Hematopoietic multipotent progenitor cell treated with erythropoietin and hydrocortisone succinate and interleukin-3 and kit ligand, for 15 days (in vitro differentiated cells): ENCODE results near the gene BAHCC1.
A peak's percentile ranks its signal among the peaks of the same experiment; 100 is the strongest.

Experiments used
- DNase-seq: peaks from one replicate; pipeline ENCODE4 v3.0.0-alpha.2; 2015; ENCODE audit warnings: low spot score

Gene BAHCC1

DNA sequence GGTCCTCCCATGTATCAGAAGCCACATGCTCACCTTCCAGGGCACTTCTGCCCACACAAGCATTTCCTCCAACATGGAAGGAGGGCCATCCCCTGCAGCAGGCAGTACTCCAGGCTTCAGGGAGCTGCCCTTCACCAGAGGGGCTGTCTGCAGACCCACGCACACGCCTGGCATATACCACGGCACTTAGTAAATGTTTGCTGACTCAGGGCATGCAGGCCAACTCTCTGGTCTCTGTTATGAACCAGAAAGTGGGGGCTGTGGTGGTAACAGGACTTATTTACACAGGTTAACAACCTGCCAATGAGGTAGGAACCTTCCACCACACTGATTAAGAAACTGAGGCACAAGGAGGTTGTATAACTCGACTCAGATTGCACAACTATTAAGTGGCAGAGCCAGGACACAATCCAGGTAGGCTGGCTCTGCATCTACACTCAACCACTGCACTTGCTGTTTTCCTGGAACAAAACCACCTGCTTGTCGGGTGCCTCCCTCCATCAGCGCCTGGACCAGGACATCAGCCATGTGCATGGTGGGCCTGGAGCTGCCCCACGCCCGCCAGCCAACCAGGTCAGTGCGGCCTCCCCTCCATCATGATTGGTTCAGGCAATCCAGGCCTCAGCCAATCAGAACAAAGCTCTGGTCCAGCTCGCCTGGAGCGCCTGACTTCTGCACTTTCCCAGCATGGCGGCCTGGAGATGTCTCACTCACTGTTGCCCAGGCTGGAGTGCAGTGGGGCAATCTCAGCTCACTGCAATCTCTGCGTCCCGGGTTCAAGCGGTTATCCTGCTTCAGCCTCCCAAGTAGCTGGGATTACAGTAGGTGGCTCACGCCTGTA lies 98.2 kb downstream of the BAHCC1 start:
- no peak for DNase-seq

DNA sequence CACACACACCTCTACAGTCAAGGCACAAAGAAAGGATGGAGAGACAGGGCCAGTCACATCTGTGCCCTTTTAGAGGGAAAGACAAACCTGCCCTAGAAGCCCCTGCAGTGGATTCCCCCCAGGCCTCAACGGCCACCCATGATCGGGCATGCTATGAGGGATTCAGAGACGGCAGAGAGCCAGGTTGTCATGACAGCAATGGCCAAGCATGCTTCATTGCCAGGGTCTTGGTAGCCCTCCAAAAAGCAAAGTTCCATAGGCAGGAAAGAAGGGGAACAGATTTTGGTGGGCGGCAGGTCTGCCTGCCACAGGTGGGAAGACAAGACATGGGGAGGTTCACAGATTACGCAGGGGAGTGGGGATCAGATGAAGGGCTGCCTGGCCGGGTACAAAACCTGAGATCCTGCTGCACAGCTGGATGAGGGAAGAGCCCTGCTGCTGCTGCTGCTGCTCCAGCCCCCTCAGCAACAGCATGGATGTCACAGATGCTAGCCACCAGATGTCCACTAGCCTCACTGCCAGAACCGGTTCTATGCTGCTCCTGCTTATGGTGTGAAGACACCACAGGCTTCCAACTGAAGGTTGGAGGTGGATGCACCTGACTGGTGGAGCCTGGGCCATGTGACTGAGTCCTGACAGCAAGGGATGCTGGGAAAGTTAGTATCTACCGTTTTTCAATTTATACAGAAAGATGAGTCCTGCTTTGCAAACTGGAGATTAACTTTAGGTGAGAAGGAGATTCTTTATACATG lies 99.5 kb downstream of the BAHCC1 start:
- no peak for DNase-seq

DNA sequence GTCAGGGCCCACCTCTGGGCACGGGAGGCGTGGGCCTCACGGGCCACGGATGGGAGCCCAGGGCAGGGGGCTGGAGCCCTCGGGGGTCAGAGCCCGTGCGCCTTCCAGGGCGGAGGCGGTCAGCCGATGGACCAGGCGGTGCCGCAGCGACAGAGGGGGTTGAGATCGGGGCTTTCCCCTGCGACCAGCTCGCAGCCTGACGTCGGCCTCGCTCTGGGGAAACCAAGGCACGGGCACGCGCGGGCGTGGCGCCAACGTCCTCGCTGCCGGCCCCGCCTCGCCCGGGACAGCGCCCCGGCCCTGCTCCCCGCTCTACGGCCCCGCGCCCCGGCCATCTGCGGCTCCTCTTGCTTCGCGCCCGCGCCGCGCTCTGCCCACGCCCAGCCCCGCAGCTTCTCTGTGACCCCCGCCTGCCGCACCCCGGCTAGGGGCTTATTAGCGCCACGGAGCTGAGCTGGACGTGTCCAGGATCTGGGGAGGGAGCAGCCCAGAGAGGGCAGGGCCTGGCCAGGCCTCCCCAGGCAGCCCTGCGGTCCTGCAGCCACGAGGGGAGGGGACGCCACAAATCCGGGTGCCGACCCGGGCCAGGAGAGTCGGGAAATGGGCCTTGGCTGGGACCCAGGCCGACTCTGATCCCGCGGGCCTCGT lies 103.8 kb downstream of the BAHCC1 start:
- DNase-seq = no peak

DNA sequence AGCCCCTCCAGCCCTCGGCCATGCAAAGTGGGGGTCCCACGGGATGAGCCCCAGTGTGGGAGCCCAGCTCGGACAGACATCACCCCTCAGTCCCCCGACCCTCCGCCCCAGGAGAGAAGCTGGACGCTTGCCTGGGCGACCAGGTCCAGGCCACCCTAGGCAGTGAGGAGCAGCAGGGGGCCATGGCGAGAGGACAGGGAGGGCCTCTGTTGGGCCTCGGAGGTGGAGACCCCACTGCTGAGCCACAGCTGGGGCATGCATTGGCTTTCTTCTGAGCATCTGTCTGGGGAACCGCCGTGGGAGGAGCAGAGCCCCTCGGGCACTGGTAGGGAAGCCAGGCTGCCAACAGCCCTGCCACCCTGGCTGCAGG lies 104.3 kb downstream of the BAHCC1 start:
- DNase-seq = no peak

GRCh38 chr17:81500047-81500446 lies 104.8 kb downstream of the BAHCC1 start:
- no peak for DNase-seq

DNA sequence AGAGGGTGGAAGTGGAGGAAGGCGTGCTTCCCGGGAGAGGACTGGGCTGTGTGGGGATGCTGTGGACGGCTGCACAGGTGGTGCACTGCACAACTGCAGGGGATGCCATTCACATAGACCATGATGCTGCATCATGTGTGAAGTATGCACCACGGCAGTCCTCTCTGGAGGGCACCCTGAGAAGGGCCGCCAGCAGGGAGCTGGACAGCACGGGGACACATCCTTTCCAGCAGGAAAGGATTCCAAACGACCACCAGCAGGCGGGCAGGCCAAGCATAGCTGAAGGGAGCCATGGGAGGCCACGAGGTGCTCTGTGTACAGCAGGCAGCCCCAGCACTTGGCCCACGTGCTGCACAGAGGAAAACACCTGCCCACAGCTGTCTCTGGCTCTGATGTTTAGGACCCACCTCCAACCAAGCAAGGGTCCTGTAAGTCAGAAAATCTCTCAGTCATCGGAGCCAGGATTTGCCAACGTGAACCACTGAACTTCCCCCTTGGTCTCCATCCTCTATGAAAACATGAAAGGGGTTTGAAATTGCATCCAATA lies 107.3 kb downstream of the BAHCC1 start:
- no peak for DNase-seq

DNA sequence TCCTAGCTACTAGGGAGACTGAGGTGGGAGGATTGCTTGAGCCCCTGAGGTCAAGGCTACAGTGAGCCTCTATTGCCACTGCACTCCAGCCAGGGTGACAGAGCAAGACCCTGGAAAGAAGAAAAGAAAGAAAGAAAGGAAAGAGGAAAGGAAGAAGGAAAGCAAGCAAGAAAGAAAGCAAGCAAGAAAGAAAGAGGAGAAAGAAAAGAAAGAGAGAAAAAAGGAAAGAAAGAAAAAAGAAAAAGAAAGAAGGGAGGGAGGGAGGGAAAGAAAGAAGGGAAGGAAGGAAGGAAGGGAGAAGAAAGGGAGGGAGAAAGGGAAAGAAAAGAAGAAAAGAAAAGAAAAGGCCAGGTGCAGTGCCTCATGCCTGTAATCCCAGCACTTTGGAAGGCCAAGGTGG lies 108.4 kb downstream of the BAHCC1 start:
- no peak for DNase-seq

DNA sequence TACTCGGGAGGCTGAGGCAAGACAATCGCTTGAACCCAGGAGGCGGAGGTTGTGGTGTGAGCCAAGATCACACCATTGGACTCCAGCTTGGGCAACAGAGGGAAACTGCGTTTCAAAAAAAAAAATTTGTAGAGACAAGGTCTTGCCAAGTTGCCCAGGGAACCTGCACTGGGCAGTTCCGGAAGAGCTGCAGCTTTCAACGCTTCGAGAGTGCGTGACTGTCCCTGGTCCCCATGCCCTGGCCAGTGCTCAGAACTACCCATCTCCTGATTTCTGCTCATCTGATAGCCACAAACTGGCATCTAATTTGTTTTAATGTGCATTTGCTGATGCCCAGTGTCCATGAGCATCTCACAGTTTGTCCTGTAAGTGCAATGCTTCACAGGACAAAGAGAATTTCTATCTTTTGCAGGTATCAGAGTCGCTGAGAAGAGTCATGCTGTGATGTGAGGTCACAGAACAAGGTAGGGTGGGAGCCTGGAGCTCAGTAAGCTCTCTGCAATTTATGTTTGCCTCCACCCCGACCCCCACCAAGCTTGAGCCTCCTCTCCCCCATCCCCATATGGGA lies 113.5 kb downstream of the BAHCC1 start:
- no peak for DNase-seq

DNA sequence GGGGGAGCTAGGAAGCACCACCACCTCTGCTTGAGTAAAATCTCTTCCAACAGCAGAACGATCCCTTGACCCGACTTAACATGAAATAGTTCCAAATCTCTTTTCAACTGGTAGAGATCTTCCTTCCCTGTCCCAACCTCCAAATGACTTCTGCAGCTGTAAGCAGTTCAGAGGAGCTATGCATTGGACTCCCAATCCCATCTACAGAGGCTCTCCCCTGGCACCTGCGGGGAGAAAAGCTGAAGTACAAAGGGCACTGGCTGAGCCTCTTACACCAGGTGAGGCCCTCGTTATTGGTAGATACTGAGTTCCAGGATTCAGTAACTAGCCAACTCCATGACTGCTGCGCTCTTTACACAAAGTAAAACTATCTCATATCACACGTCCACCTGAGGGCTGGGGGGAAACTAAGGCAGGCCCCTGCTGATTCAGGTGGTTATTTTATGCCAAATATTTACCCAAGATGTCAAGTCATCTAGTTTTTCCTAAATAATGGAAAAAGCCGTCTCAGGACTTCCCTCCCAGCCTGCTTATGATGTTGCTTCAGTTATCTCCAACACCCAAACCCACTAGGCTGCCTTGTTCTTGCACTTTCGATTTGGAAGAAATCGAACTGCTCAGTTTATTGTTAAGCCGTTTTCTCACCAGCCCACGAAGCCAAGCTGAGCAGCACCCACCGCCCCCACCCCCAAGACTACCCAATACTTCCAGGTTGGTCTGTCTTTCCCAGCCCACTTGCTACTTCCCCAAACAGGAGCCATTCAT lies 114.1 kb downstream of the BAHCC1 start:
- no peak for DNase-seq

DNA sequence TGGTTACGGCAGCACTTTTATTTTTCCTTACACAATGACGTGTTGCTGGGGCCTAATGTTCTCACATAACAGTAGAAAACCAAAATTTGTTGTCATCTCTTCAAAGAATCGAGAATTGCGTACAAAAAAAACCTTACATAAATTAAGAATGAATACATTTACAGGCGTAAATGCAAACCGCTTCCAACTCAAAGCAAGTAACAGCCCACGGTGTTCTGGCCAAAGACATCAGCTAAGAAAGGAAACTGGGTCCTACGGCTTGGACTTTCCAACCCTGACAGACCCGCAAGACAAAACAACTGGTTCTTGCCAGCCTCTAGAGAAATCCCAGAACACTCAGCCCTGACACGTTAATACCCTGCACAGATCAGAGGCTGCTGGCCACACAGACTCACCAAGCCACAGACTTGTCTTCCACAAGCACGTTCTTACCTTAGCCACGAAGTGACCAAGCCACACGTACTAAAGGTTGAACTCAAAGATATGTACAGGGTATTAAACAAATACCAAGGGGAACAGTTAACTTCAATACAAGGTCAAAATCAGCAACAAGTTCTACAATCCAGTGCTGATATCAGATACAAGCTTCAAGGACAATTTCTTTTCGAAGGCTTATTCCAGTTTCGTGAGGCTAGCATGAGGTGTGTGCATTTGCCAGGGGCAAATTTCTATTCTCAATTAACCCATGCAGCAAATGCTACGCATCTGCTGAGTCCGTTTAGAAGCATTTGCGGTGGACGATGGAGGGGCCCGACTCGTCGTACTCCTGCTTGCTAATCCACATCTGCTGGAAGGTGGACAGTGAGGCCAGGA lies 114.9 kb downstream of the BAHCC1 start:
- DNase-seq = no peak

- DNase-seq = no peak
Observed at GRCh38 chr17:81510785-81511553, 115.7 kb downstream of the BAHCC1 start.

DNA sequence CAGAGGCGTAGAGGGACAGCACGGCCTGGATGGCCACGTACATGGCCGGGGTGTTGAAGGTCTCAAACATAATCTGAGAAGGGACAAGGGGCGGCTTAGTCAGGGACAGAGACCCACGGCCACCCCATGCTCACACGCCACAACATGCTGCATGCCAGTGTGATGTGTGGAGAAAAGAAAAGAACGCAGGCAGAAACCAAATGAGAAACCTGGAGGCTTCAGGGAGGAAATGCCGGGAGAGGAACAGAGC lies 116.2 kb downstream of the BAHCC1 start:
- DNase-seq = no peak

DNA sequence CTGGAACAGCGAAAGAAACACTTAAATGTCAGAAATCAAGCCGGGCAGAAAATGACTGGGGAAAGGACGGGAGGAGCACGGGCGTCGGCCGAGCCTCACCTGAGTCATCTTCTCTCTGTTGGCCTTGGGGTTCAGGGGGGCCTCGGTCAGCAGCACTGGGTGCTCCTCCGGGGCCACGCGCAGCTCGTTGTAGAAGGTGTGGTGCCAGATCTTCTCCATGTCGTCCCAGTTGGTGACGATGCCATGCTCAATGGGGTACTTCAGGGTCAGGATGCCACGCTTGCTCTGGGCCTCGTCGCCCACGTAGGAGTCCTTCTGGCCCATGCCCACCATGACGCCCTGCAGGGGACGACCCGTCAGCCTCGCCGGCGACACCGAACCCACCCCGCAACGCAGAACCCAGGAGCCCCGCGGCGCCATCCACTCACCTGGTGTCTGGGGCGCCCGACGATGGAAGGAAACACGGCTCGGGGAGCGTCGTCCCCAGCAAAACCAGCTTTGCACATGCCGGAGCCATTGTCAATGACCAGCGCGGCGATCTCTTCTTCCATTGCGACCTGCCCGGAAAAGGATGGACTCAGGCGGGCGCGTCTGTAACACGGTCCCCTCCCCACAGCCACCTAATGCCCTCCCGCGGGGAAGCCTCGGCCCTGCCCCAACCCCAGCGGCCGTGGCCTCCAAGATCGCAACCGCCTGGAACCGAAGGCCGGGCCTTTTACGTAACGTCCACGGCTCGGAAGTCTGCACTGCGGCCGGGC lies 116.7 kb downstream of the BAHCC1 start:
- DNase-seq = no peak

DNA sequence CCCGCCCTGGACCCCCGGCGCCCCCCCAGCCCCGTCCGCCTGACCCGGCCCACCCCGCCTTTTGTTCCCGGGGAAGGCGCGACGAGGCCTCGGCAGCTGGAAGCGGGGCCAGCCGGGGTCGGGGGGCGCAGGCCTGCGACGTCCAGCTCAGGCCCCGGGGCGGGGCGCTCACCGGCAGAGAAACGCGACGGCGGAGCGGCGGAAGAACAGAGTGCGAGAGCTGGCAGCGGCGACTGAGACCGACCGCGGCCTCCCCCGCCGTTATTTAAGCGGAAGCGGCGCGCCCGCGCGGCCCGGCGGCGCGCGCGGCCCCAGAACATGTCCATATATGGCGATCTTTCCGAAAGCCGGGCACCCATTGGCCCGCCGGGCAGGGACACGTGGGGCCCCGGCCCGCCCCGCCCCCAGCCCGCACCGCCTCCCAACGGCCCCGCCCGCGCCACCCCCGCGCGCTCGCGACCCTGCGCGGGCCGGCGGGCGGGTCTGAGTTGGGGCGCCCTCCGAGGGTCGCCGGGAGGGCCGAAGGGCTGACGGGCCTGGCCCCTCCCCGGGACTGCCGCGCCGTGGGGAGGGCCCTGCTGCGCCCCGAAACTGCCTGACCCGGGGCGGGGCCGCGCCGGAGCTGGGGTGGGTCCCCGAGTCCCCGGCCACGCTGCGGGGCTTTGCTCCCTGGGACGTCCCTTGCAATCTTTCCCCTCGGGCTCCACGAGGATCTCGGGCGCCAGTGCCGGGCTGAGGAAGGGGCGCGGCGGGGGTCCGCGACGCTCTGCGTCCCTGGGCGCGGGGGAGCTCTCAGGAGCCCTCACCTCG lies 117.5 kb downstream of the BAHCC1 start, which contains the start of gene ACTG1:
Gene ACTG1, minus strand, starts transcription at position 238 of the 810 bp plus-strand sequence. CDS start 445 bp downstream, outside the sequence.
- peak; percentile 85 for DNase-seq

GRCh38 chr17:81513372-81513752 lies 118.1 kb downstream of the BAHCC1 start:
- DNase-seq = no peak

GRCh38 chr17:81513753-81514488 lies 118.7 kb downstream of the BAHCC1 start:
- no peak for DNase-seq

GRCh38 chr17:81514489-81514738 lies 119.2 kb downstream of the BAHCC1 start:
- DNase-seq = no peak
